WTC11 (cell line): Measurements from ENCODE around the gene SLC25A41. TPM values are rescaled to one million over a fixed set of nuclear protein-coding genes. Genes with fewer than 3 reads are reported as not detected.
A peak's percentile ranks its signal among the peaks of the same experiment; 100 is the strongest.

Experiments used
- ATAC-seq: fragments of 200-7000 bp; cut with Tn5 transposase; 2 replicates; pipeline ENCODE4 v1.10.0; 2021; ENCODE audit warnings: mild to moderate bottlenecking, moderate library complexity
- CTCF ChIA-PET: fragments of 300-600 bp; sonication (Branson Sonifier 250); formaldehyde crosslinking; loops from one replicate; lab custom pipeline; 2021; ENCODE audit warnings: antibody characterized with exemption; lab: Charles Lee
- POLR2A ChIA-PET: fragments of 350-600 bp; sonication (Branson Sonifier 250); formaldehyde crosslinking; loops from one replicate; lab custom pipeline; 2021; ENCODE audit warnings: antibody characterized with exemption; lab: Charles Lee
- DNase-seq: peaks from one replicate; pipeline ENCODE4 v3.0.0; 2021; ENCODE audit warnings: low spot score
- H3K27ac Mint-ChIP-seq: 2 replicates; pipeline ENCODE4 v1.8.0; 2021; ENCODE audit warnings: mixed read lengths
- H3K27me3 Mint-ChIP-seq: 2 replicates; pipeline ENCODE4 v1.8.0; 2021; ENCODE audit warnings: low read depth, mild to moderate bottlenecking, moderate library complexity, mixed read lengths
- H3K36me3 Mint-ChIP-seq: 2 replicates; pipeline ENCODE4 v1.8.0; 2021; ENCODE audit warnings: mixed read lengths
- H3K4me1 Mint-ChIP-seq: 2 replicates; pipeline ENCODE4 v1.8.0; 2022; ENCODE audit warnings: mixed read lengths
- H3K4me3 Mint-ChIP-seq: 2 replicates; pipeline ENCODE4 v1.8.0; 2021; ENCODE audit warnings: mild to moderate bottlenecking, moderate library complexity, mixed read lengths
- H3K9me3 Mint-ChIP-seq: 2 replicates; pipeline ENCODE4 v1.8.0; 2021; ENCODE audit warnings: mixed read lengths
- AFF4 ChIP-seq: sonication (generic); formaldehyde crosslinking; IDR thresholded peaks from 2 replicates; pipeline ENCODE4 v1.8.1; 2023; ENCODE audit warnings: mild to moderate bottlenecking, missing genetic modification reagents, borderline replicate concordance
- CTCF ChIP-seq: fragments of 200-600 bp; IDR thresholded peaks from 2 replicates; pipeline ENCODE4 v1.8.0; 2022; ENCODE audit warnings: antibody characterized with exemption
- FOXP4 ChIP-seq: sonication (generic); formaldehyde crosslinking; IDR thresholded peaks from 2 replicates; pipeline ENCODE4 v1.8.0; 2022; ENCODE audit warnings: mild to moderate bottlenecking, missing genetic modification reagents
- GABPB1 ChIP-seq: sonication (generic); formaldehyde crosslinking; IDR thresholded peaks from 2 replicates; pipeline ENCODE4 v1.8.1; 2023; ENCODE audit warnings: mild to moderate bottlenecking, missing genetic modification reagents
- NFATC4 ChIP-seq: fragments of 250-450 bp; sonication (Bioruptor Pico); IDR thresholded peaks from 2 replicates; pipeline ENCODE4 v1.9.0; 2021; ENCODE audit warnings: mild to moderate bottlenecking
- SMAD3 ChIP-seq: sonication (generic); formaldehyde crosslinking; IDR thresholded peaks from 2 replicates; pipeline ENCODE4 v1.8.0; 2022; ENCODE audit warnings: missing genetic modification reagents, mild to moderate bottlenecking, borderline replicate concordance
- ZBTB43 ChIP-seq: sonication (generic); formaldehyde crosslinking; IDR thresholded peaks from 2 replicates; pipeline ENCODE4 v1.8.1; 2023; ENCODE audit warnings: mild to moderate bottlenecking, missing genetic modification reagents
- ZNF121 ChIP-seq: sonication (generic); formaldehyde crosslinking; IDR thresholded peaks from 2 replicates; pipeline ENCODE4 v1.8.0; 2023; ENCODE audit warnings: missing genetic modification reagents
- ZNF263 ChIP-seq: sonication (generic); formaldehyde crosslinking; IDR thresholded peaks from 2 replicates; pipeline ENCODE4 v1.8.1; 2022; ENCODE audit warnings: low read depth, mild to moderate bottlenecking, moderate library complexity, missing genetic modification reagents
- ZNF281 ChIP-seq: sonication (generic); formaldehyde crosslinking; IDR thresholded peaks from 2 replicates; pipeline ENCODE4 v1.8.0; 2023; ENCODE audit warnings: mild to moderate bottlenecking, missing genetic modification reagents
- ZNF317 ChIP-seq: sonication (generic); formaldehyde crosslinking; IDR thresholded peaks from 2 replicates; pipeline ENCODE4 v1.8.1; 2023; ENCODE audit warnings: low read depth, mild to moderate bottlenecking, moderate library complexity, missing genetic modification reagents, borderline replicate concordance
- ZNF423 ChIP-seq: fragments of 250-450 bp; sonication (Bioruptor Pico); IDR thresholded peaks from 2 replicates; pipeline ENCODE4 v2.1.2; 2022; ENCODE audit warnings: mild to moderate bottlenecking, moderate library complexity
- ZNF532 ChIP-seq: fragments of 250-450 bp; sonication (Bioruptor Pico); IDR thresholded peaks from 2 replicates; pipeline ENCODE4 v1.9.0; 2021; ENCODE audit warnings: mild to moderate bottlenecking, borderline replicate concordance
- total RNA-seq: library from RNA; stranded (reverse); gene quantifications from 3 replicates; pipeline ENCODE4 v1.2.3, GENCODE V29; 2021
- TF ChIP-seq, protein P1 (sequence below): fragments of 250-450 bp; sonication (Bioruptor Pico); IDR thresholded peaks from 2 replicates; pipeline ENCODE4 v1.9.0; 2021; ENCODE audit warnings: moderate library complexity, mild to moderate bottlenecking, inconsistent platforms, borderline replicate concordance
- TF ChIP-seq, protein P2 (sequence below): sonication (generic); formaldehyde crosslinking; IDR thresholded peaks from 2 replicates; pipeline ENCODE4 v1.8.0; 2022; ENCODE audit warnings: mild to moderate bottlenecking, missing genetic modification reagents

The SLC25A41 gene
- total RNA-seq, 1 experiment from 2014 or later: 0.35 TPM

DNA sequence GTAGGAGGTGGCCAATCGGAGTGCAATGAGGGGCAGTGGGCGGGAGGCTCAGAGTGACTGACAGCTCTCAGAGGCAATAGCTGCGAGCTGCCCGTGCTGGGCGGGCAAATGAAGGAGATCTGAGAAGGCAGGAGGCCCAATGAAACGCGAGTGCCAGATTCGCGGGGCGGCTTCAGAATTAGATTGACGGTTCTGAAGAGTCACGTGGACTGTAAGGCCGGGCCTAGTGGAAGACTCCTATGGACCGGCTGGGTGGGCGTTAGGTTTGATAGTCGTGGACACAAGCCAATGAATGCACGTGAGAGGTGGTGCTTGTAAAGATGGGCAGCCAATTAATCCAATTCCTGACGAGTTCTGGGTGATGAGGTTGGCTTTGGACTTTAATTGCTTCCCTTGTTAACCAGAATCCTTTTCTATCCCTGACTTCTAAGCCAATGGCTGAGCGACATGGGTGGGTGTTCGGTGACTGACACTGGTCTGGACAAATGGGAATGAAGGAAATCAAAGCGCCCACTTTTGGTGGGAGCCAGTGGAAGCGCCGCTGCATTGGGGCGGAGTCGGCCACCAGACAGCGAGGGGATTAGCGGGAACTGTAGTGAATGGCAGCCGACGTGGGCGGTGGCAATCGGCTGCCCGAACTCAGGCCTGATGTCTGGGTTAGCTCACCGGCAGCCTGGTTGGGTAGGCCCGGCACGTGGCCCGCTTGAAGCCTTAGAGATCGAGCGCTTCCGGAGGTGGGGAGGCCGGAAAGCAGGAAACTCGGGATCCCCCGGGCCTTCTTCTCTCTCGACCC lies 8.4 kb downstream of the SLC25A41 start:
- H3K27ac Mint-ChIP-seq: peak overlapping the region; percentile 34; the same call in 1 of the 2 replicates
- H3K27me3 Mint-ChIP-seq: peaks cover 32% of the 10 kb centered on the region
- peaks cover 14% of the 10 kb centered on the region for H3K4me1 Mint-ChIP-seq
- CTCF ChIA-PET: interaction anchor here (0.6 to 2.5 kb wide), 11 partner anchors 8 to 439 kb away, joined by 3 to 11 read pairs (median 4); partner anchors contain the start of genes ALKBH7, DENND1C and SLC25A23
- peak; percentile 88 for ATAC-seq
- POLR2A ChIA-PET: interaction anchor here (0.8 to 1.4 kb wide), 5 partner anchors 13 to 341 kb away, joined by 4 to 10 read pairs (median 4); partner anchors contain the start of genes ALKBH7 and GTF2F1
- H3K9me3 Mint-ChIP-seq: peaks cover 6% of the 10 kb centered on the region
- H3K4me3 Mint-ChIP-seq: peak overlapping the region; percentile 52
- peak; percentile 99 for DNase-seq
- peaks cover 28% of the 10 kb centered on the region for H3K36me3 Mint-ChIP-seq
- TF ChIP-seq, protein P1, sequence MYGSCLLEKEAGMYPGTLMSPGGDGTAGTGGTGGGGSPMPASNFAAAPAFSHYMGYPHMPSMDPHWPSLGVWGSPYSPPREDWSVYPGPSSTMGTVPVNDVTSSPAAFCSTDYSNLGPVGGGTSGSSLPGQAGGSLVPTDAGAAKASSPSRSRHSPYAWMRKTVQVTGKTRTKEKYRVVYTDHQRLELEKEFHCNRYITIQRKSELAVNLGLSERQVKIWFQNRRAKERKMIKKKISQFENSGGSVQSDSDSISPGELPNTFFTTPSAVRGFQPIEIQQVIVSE (CRISPR knock-in tag): no peak
- no peak for TF ChIP-seq ZNF423 (CRISPR knock-in tag)
- TF ChIP-seq AFF4 (CRISPR knock-in tag): no peak
- no peak for TF ChIP-seq NFATC4 (CRISPR knock-in tag)
- peak; percentile 84; the same call in 1 of the 2 replicates for TF ChIP-seq ZNF532 (CRISPR knock-in tag)
- TF ChIP-seq FOXP4 (CRISPR knock-in tag): peak; percentile 98
- no peak for TF ChIP-seq ZNF121 (CRISPR knock-in tag)
- peak; percentile 95 for TF ChIP-seq SMAD3 (CRISPR knock-in tag)
- TF ChIP-seq ZNF281 (CRISPR knock-in tag): peak; percentile 93
- TF ChIP-seq ZNF263: no peak
- no peak for TF ChIP-seq CTCF
- peak; percentile 97 for TF ChIP-seq ZBTB43 (CRISPR knock-in tag)
- peak; percentile 48; the same call in 1 of the 2 replicates for TF ChIP-seq ZNF317 (CRISPR knock-in tag)
- TF ChIP-seq GABPB1 (CRISPR knock-in tag): peak; percentile 20; the same call in 1 of the 2 replicates
- TF ChIP-seq, protein P2, sequence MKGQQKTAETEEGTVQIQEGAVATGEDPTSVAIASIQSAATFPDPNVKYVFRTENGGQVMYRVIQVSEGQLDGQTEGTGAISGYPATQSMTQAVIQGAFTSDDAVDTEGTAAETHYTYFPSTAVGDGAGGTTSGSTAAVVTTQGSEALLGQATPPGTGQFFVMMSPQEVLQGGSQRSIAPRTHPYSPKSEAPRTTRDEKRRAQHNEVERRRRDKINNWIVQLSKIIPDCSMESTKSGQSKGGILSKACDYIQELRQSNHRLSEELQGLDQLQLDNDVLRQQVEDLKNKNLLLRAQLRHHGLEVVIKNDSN (CRISPR knock-in tag): peak; percentile 92
